HepG2 (cell line): ENCODE measurements around the gene TCF19. TPM values are rescaled to one million over a fixed set of nuclear protein-coding genes. Genes with fewer than 3 reads are reported as not detected.

Source experiments
- ADNP ChIP-seq: sonication (generic); formaldehyde crosslinking; IDR thresholded peaks from 2 replicates; pipeline ENCODE4 v1.4.0; 2020; ENCODE audit warnings: missing genetic modification reagents
- AKAP8 ChIP-seq: sonication (generic); formaldehyde crosslinking; IDR thresholded peaks from 2 replicates; pipeline ENCODE4 v1.5.1; 2020; ENCODE audit warnings: mild to moderate bottlenecking, missing genetic modification reagents
- ATF3 ChIP-seq: sonication (generic); formaldehyde crosslinking; IDR thresholded peaks from 2 replicates; pipeline ENCODE4 v1.4.0; 2020; ENCODE audit warnings: missing genetic modification reagents
- BHLHE40 ChIP-seq: IDR thresholded peaks from 2 replicates; pipeline ENCODE4 v1.6.1; 2011; ENCODE audit warnings: low read length, improper control_type of control experiment
- ETV5 ChIP-seq: IDR thresholded peaks from 2 replicates; pipeline ENCODE4 v1.6.1; 2018; ENCODE audit warnings: missing biosample characterization, missing genetic modification reagents, inconsistent platforms, borderline replicate concordance
- FOXA3 ChIP-seq: IDR thresholded peaks from 2 replicates; pipeline ENCODE4 v1.6.1; 2016; ENCODE audit warnings: missing genetic modification reagents, missing compliant biosample characterization
- GATA4 ChIP-seq: sonication (generic); IDR thresholded peaks from 2 replicates; pipeline ENCODE4 v1.6.1; 2016; ENCODE audit warnings: antibody characterized with exemption, low read depth, borderline replicate concordance
- GPN1 ChIP-seq: sonication (generic); formaldehyde crosslinking; IDR thresholded peaks from 2 replicates; pipeline ENCODE4 v1.5.1; 2020; ENCODE audit warnings: missing genetic modification reagents, borderline replicate concordance
- PAXIP1 ChIP-seq: sonication (generic); formaldehyde crosslinking; conservative IDR thresholded peaks from 2 replicates; pipeline ENCODE4 v1.4.0; 2020; ENCODE audit warnings: mild to moderate bottlenecking, missing genetic modification reagents, moderate library complexity
- SP4 ChIP-seq: sonication (generic); formaldehyde crosslinking; IDR thresholded peaks from 2 replicates; pipeline ENCODE4 v1.8.1; 2023; ENCODE audit warnings: mild to moderate bottlenecking, missing genetic modification reagents
- THRA ChIP-seq: sonication (generic); formaldehyde crosslinking; IDR thresholded peaks from 2 replicates; pipeline ENCODE4 v1.4.0; 2020; ENCODE audit warnings: missing genetic modification reagents, borderline replicate concordance
- ZBTB1 ChIP-seq: sonication (generic); formaldehyde crosslinking; IDR thresholded peaks from 2 replicates; pipeline ENCODE4 v1.4.0; 2020; ENCODE audit warnings: missing genetic modification reagents, borderline replicate concordance
- ZBTB3 ChIP-seq: sonication (generic); formaldehyde crosslinking; IDR thresholded peaks from 2 replicates; pipeline ENCODE4 v1.4.0; 2020; ENCODE audit warnings: low read depth, mild to moderate bottlenecking, moderate library complexity, missing genetic modification reagents, borderline replicate concordance
- ZBTB7B ChIP-seq: sonication (generic); formaldehyde crosslinking; IDR thresholded peaks from 2 replicates; pipeline ENCODE4 v1.4.0; 2020; ENCODE audit warnings: missing genetic modification reagents
- ZNF18 ChIP-seq: sonication (generic); formaldehyde crosslinking; IDR thresholded peaks from 2 replicates; pipeline ENCODE4 v1.8.0; 2022; ENCODE audit warnings: mild to moderate bottlenecking, missing genetic modification reagents; ENCODE audit not compliant: insufficient replicate concordance
- ZNF205 ChIP-seq: IDR thresholded peaks from 2 replicates; pipeline ENCODE4 v1.6.1; 2018; ENCODE audit warnings: missing biosample characterization, missing genetic modification reagents
- ZNF282 ChIP-seq: fragments of 450-650 bp; IDR thresholded peaks from 2 replicates; pipeline ENCODE4 v1.6.1; 2018; ENCODE audit not compliant: partially characterized antibody
- ZNF33B ChIP-seq: sonication (generic); formaldehyde crosslinking; IDR thresholded peaks from 2 replicates; pipeline ENCODE4 v1.5.1; 2020; ENCODE audit warnings: mild to moderate bottlenecking, missing genetic modification reagents
- ZNF781 ChIP-seq: sonication (generic); formaldehyde crosslinking; IDR thresholded peaks from 2 replicates; pipeline ENCODE4 v1.5.1; 2020; ENCODE audit warnings: borderline replicate concordance, mild to moderate bottlenecking, missing genetic modification reagents; ENCODE audit errors: not compliant biosample characterization
- ZNF878 ChIP-seq: sonication (generic); formaldehyde crosslinking; IDR thresholded peaks from 2 replicates; pipeline ENCODE4 v1.8.1; 2023; ENCODE audit warnings: mild to moderate bottlenecking, missing genetic modification reagents, moderate library complexity
- ZSCAN20 ChIP-seq: sonication (generic); formaldehyde crosslinking; IDR thresholded peaks from 2 replicates; pipeline ENCODE4 v1.4.0; 2020; ENCODE audit warnings: missing genetic modification reagents, mild to moderate bottlenecking, borderline replicate concordance
- polyA plus RNA-seq, 8 experiments: library from polyadenylated mRNA; depleted of rRNA in 3 of 8; stranded (reverse) in 7 of 8; unstranded in 1 of 8; fragments of >200 nt; fragmentation: Illumina TruSeq in 4 of 8; extraction: Trizol in 4 of 8; gene quantifications; 2 replicates each; pipeline versions ENCODE4 v1.2.1 to v1.2.3, GENCODE V29; 2011 to 2016; ENCODE audit warnings: low read depth in 4 of 8, missing spikeins in 1 of 8, mixed read lengths in 1 of 8; ENCODE audit not compliant: insufficient read depth in 1 of 8
- total RNA-seq, 5 experiments: library from RNA; depleted of rRNA; stranded (reverse); fragments of >200 nt; fragmentation: Illumina TruSeq; extraction: Trizol; gene quantifications; 2 replicates each; pipeline ENCODE4 v1.2.3, GENCODE V29; 2016; ENCODE audit warnings: low read depth in 1 of 5

The TCF19 gene
- total and polyA plus RNA-seq, 2 of the 13 experiments (the other 11 are each of a cell fraction or from before 2014, with no cell fraction given): 4.9 to 22.2 TPM

GRCh38 chr6:31197559-31198305 lies 39.3 kb downstream of the TCF19 start (continued):
- TF ChIP-seq GPN1 (CRISPR knock-in tag) (no peak), PAXIP1 (peak; percentile 73), THRA (CRISPR knock-in tag) (no peak), ZSCAN20 (CRISPR knock-in tag) (no peak), ZNF282 (no peak), ZNF781 (CRISPR knock-in tag) (peak; percentile 66), ZNF205 (CRISPR knock-in tag) (no peak; the same call in 1 of the 2 replicates), ZBTB7B (CRISPR knock-in tag) (no peak), ZBTB3 (CRISPR knock-in tag) (no peak; the same call in 1 of the 2 replicates), ZNF33B (no peak), BHLHE40 (no peak; the same call in 1 of the 2 replicates), ATF3 (CRISPR knock-in tag) (0 out of 2 replicates have a peak, but pooled peaks have one; percentile 40), SP4 (peak; percentile 67), AKAP8 (CRISPR knock-in tag) (no peak), ETV5 (CRISPR knock-in tag) (peak; percentile 52; the same call in 1 of the 2 replicates), GATA4 (no peak), ZNF18 (CRISPR knock-in tag) (peak; percentile 65), ADNP (CRISPR knock-in tag) (no peak), ZNF878 (CRISPR knock-in tag) (peak; percentile 86), FOXA3 (CRISPR knock-in tag) (peak; percentile 44), ZBTB1 (no peak)
